NCI-H1436 treated with DMSO at 0.1 percent for 48 hours (cell line): ENCODE data around the gene ZNF487.
"Not testable (repeated sequence)": the region's sequence is repeated elsewhere in the genome, so short reads cannot be mapped to it uniquely, and the experiment has no call there.

Experiments used
- DNase-seq: peaks from one replicate; lab custom pipeline; 2025; lab: John Stamatoyannopoulos, UW

The ZNF487 gene

GRCh38 chr10:43436291-43437140 is at the start of gene ZNF487:
Gene ZNF487, plus strand, starts transcription at chr10:43437111. Its CDS starts 38,703 bp downstream, at chr10:43475814.
- DNase-seq = peak; percentile 30

GRCh38 chr10:43387678-43388032 is 49.3 kb upstream of the ZNF487 start:
- no peak for DNase-seq

- no peak for DNase-seq
Observed at GRCh38 chr10:43389867-43390266, 47.0 kb upstream of the ZNF487 start.

- DNase-seq = no peak
Observed at GRCh38 chr10:43390333-43390732, 46.6 kb upstream of the ZNF487 start.

GRCh38 chr10:43390759-43391158 is 46.2 kb upstream of the ZNF487 start:
- DNase-seq = no peak

GRCh38 chr10:43391496-43391895 is 45.4 kb upstream of the ZNF487 start:
- DNase-seq = no peak

- no peak for DNase-seq
Observed at GRCh38 chr10:43392748-43393147, 44.2 kb upstream of the ZNF487 start.

GRCh38 chr10:43393186-43393585 is 43.7 kb upstream of the ZNF487 start:
- DNase-seq = not testable (repeated sequence)

- no peak for DNase-seq
Observed at GRCh38 chr10:43393606-43394360, 43.1 kb upstream of the ZNF487 start.

- no peak for DNase-seq
Observed at GRCh38 chr10:43394868-43395267, 42.0 kb upstream of the ZNF487 start.

GRCh38 chr10:43395571-43396060 is 41.3 kb upstream of the ZNF487 start:
- DNase-seq = no peak

- DNase-seq = no peak
Observed at GRCh38 chr10:43396061-43396927, 40.6 kb upstream of the ZNF487 start.

- DNase-seq = peak; percentile 28
Observed at GRCh38 chr10:43396928-43397624, 39.8 kb upstream of the ZNF487 start.

GRCh38 chr10:43398939-43399319 is 38.0 kb upstream of the ZNF487 start:
- no peak for DNase-seq

GRCh38 chr10:43399320-43400310 is 37.3 kb upstream of the ZNF487 start:
- DNase-seq = no peak

- no peak for DNase-seq
Observed at GRCh38 chr10:43401627-43402026, 35.3 kb upstream of the ZNF487 start.

GRCh38 chr10:43402176-43402575 is 34.7 kb upstream of the ZNF487 start:
- DNase-seq = no peak

GRCh38 chr10:43402880-43403452 is 33.9 kb upstream of the ZNF487 start:
- no peak for DNase-seq

- DNase-seq = no peak
Observed at GRCh38 chr10:43403911-43404703, 32.8 kb upstream of the ZNF487 start.
